Measurements from ENCODE around the gene CLK2. TPM values are rescaled to one million over a fixed set of nuclear protein-coding genes. Genes with fewer than 3 reads are reported as not detected.
A peak's percentile ranks its signal among the peaks of the same experiment; 100 is the strongest.

The CLK2 gene
- total RNA-seq, 2 experiments from 2014 or later: 78.0 to 82.0 TPM

GRCh38 chr1:155277070-155277901 is 4.0 kb upstream of the CLK2 start, which contains the start of gene HCN3:
TSS of gene HCN3 (plus strand) at chr1:155277463. CDS start at chr1:155277591, 128 bp downstream.
- H3K36me3 Mint-ChIP-seq (ENCODE audit: low read depth): peaks cover 8% of the 10 kb centered on the region
- H3K4me1 Mint-ChIP-seq: peaks cover 31% of the 10 kb centered on the region
- peak; percentile 93 for DNase-seq
- H3K9me3 Mint-ChIP-seq: no peaks in the 10 kb centered on the region
- H3K27ac Mint-ChIP-seq: no peak within 1 kb of the TSS
- POLR2A ChIA-PET: interaction anchor here (0.7 to 1.5 kb wide), 4 partner anchors 22 to 44 kb away, joined by 3 to 4 read pairs (median 3); partner anchors contain the start of genes FDPS and RUSC1
- CTCF ChIA-PET: interaction anchor here (0.7 to 1.4 kb wide), 5 partner anchors 25 to 404 kb away, joined by 3 to 6 read pairs (median 4); partner anchors contain the start of genes KRTCAP2 and RUSC1
- peaks cover 4% of the 10 kb centered on the region for H3K27me3 Mint-ChIP-seq
- peak within 1 kb of the TSS; percentile 56 for H3K4me3 Mint-ChIP-seq

GRCh38 chr1:155272466-155273342 is 600 bp downstream of the CLK2 start:
- CTCF ChIA-PET: interaction anchor here (0.7 to 2.6 kb wide), 6 partner anchors 9 to 157 kb away, joined by 3 to 29 read pairs (median 8); partner anchors contain the start of genes KRTCAP2 and SCAMP3
- H3K9me3 Mint-ChIP-seq: no peaks in the 10 kb centered on the region
- DNase-seq: no peak
- H3K27ac Mint-ChIP-seq: peak overlapping the region; percentile 90
- peaks cover 44% of the 10 kb centered on the region for H3K4me1 Mint-ChIP-seq
- H3K36me3 Mint-ChIP-seq (ENCODE audit: low read depth): peaks cover 46% of the 10 kb centered on the region
- peak overlapping the region; percentile 98 for H3K4me3 Mint-ChIP-seq
- no peaks in the 10 kb centered on the region for H3K27me3 Mint-ChIP-seq
- POLR2A ChIA-PET: interaction anchor here (0.8 to 3.2 kb wide), 19 partner anchors 11 to 100 kb away, joined by 3 to 57 read pairs (median 6); partner anchors contain the start of genes ENTREP3, FDPS, KRTCAP2 and SCAMP3

GRCh38 chr1:155269381-155269780 is 3.9 kb downstream of the CLK2 start:
- Mint-ChIP-seq H3K27ac (no peak overlapping the region), H3K27me3 (no peaks in the 10 kb centered on the region), H3K4me3 (no peak overlapping the region), H3K36me3 (ENCODE audit: low read depth) (peaks cover 76% of the 10 kb centered on the region), H3K4me1 (peaks cover 31% of the 10 kb centered on the region), H3K9me3 (no peaks in the 10 kb centered on the region)
- POLR2A ChIA-PET: interaction anchor here (0.7 to 1.4 kb wide), 2 partner anchors 24 to 1059 kb away, joined by 3 read pairs; no protein-coding TSS in a partner anchor
- DNase-seq: no peak
- CTCF ChIA-PET: interaction anchor here (1.7 kb wide), 1 partner anchor 18 kb away, joined by 5 read pairs; no protein-coding TSS in a partner anchor

DNA sequence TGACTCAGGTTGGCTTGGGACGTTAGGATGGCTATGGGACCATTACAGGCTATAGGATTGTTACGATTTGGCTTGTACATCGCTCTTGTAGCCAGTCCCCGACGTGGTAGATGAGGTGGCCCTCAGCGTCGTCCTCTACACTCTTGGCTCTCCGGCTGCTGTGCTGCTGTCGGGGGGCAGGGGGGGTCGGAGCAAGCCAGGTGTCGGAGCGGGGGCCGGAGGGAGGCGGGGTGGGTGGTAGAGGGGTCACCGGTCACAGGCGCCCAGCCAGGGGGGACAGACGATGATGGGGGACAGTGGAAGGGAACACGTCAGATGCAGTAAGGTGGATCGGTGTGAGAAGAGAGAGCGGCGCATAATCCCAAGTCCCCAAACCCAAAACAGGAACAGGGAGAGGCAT is 4.7 kb downstream of the CLK2 start:
- Mint-ChIP-seq H3K27me3 (no peaks in the 10 kb centered on the region), H3K36me3 (ENCODE audit: low read depth) (peaks cover 84% of the 10 kb centered on the region), H3K4me3 (no peak overlapping the region), H3K9me3 (no peaks in the 10 kb centered on the region), H3K4me1 (peaks cover 29% of the 10 kb centered on the region), H3K27ac (no peak overlapping the region)
- no peak for DNase-seq
- ChIA-PET CTCF (no interaction called here), POLR2A (interaction anchor here (1.4 kb wide), 1 partner anchor 23 kb away, joined by 3 read pairs; no protein-coding TSS in a partner anchor)

- ChIA-PET CTCF (interaction anchor here (1.4 to 3.4 kb wide), 2 partner anchors 11 to 17 kb away, joined by 5 to 29 read pairs; no protein-coding TSS in a partner anchor), POLR2A (interaction anchor here (1.1 to 1.7 kb wide), 2 partner anchors 17 to 23 kb away, joined by 3 to 4 read pairs; no protein-coding TSS in a partner anchor)
- H3K4me3 Mint-ChIP-seq: no peak overlapping the region
- H3K36me3 Mint-ChIP-seq (ENCODE audit: low read depth): peaks cover 88% of the 10 kb centered on the region
- peaks cover 34% of the 10 kb centered on the region for H3K4me1 Mint-ChIP-seq
- H3K27ac Mint-ChIP-seq: no peak overlapping the region
- DNase-seq: no peak
- H3K27me3 Mint-ChIP-seq: no peaks in the 10 kb centered on the region
- H3K9me3 Mint-ChIP-seq: no peaks in the 10 kb centered on the region
Observed at GRCh38 chr1:155267373-155267772, 5.9 kb downstream of the CLK2 start.

DNA sequence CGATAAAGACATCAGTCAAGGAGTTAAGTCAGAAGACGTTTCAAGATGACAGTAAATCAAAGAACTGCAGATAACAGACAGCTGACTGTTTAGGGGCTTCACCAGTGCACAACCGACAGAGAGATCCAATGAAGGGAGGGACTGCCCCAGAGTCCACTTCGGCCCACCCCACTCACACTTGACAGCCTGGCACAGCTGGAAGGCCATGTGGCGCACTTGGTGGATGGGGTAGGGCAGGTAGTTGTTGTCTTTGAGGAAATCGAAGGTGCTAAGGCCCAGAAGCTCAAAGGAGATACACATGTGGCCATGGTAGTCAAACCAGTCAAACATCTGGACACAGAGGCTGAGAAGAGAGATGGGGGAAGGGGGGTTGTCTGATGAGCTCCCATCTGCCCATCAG is 6.8 kb downstream of the CLK2 start:
- no peak for DNase-seq
- CTCF ChIA-PET: interaction anchor here (1.4 to 3.4 kb wide), 3 partner anchors 10 to 57 kb away, joined by 5 to 29 read pairs (median 5); no protein-coding TSS in a partner anchor
- Mint-ChIP-seq H3K27me3 (no peaks in the 10 kb centered on the region), H3K4me3 (no peak overlapping the region), H3K4me1 (peaks cover 36% of the 10 kb centered on the region), H3K27ac (no peak overlapping the region), H3K36me3 (ENCODE audit: low read depth) (peaks cover 93% of the 10 kb centered on the region), H3K9me3 (no peaks in the 10 kb centered on the region)
- POLR2A ChIA-PET: interaction anchor here (1.7 kb wide), 1 partner anchor 22 kb away, joined by 4 read pairs; no protein-coding TSS in a partner anchor

GRCh38 chr1:155263067-155263466 is 10.2 kb downstream of the CLK2 start:
- ChIA-PET POLR2A (interaction anchor here (4.2 kb wide), 1 partner anchor 9 kb away, joined by 57 read pairs; the partner anchor contains the start of gene CLK2), CTCF (interaction anchor here (1.0 to 1.8 kb wide), 2 partner anchors 10 to 12 kb away, joined by 3 to 12 read pairs; partner anchors contain the start of gene CLK2)
- H3K36me3 Mint-ChIP-seq (ENCODE audit: low read depth): peaks cover 84% of the 10 kb centered on the region
- H3K4me3 Mint-ChIP-seq: peak overlapping the region; percentile 1
- H3K9me3 Mint-ChIP-seq: no peaks in the 10 kb centered on the region
- no peaks in the 10 kb centered on the region for H3K27me3 Mint-ChIP-seq
- H3K27ac Mint-ChIP-seq: peak overlapping the region; percentile 91
- DNase-seq: no peak
- peaks cover 43% of the 10 kb centered on the region for H3K4me1 Mint-ChIP-seq

- peak within 1 kb of the TSS; percentile 98 for H3K4me3 Mint-ChIP-seq
- ChIA-PET POLR2A (interaction anchor here (0.8 to 4.2 kb wide), 14 partner anchors 8 to 347 kb away, joined by 3 to 57 read pairs (median 6); partner anchors contain the start of genes CLK2, FDPS and KRTCAP2), CTCF (interaction anchor here (0.6 to 5.1 kb wide), 7 partner anchors 10 to 174 kb away, joined by 3 to 91 read pairs (median 4); partner anchors contain the start of genes CLK2 and THBS3)
- H3K9me3 Mint-ChIP-seq: no peaks in the 10 kb centered on the region
- H3K27me3 Mint-ChIP-seq: no peaks in the 10 kb centered on the region
- peaks cover 80% of the 10 kb centered on the region for H3K36me3 Mint-ChIP-seq (ENCODE audit: low read depth)
- peak; percentile 90 for DNase-seq
- H3K4me1 Mint-ChIP-seq: peaks cover 44% of the 10 kb centered on the region
- peak within 1 kb of the TSS; percentile 91 for H3K27ac Mint-ChIP-seq
Observed at GRCh38 chr1:155261852-155262673, 11.2 kb downstream of the CLK2 start, which contains the start of gene SCAMP3. TSS of gene SCAMP3 (minus strand) at chr1:155262360. CDS start at chr1:155262151, 209 bp downstream.

GRCh38 chr1:155261493-155261851 is 11.8 kb downstream of the CLK2 start:
- H3K9me3 Mint-ChIP-seq: no peaks in the 10 kb centered on the region
- ChIA-PET CTCF (interaction anchor here (0.6 to 5.1 kb wide), 6 partner anchors 11 to 84 kb away, joined by 3 to 91 read pairs (median 6); partner anchors contain the start of gene CLK2), POLR2A (interaction anchor here (0.8 to 4.2 kb wide), 14 partner anchors 9 to 348 kb away, joined by 3 to 57 read pairs (median 6); partner anchors contain the start of genes CLK2, FDPS and KRTCAP2)
- peak; percentile 25 for DNase-seq
- H3K4me1 Mint-ChIP-seq: peaks cover 50% of the 10 kb centered on the region
- H3K4me3 Mint-ChIP-seq: peak overlapping the region; percentile 98
- H3K27ac Mint-ChIP-seq: peak overlapping the region; percentile 91
- H3K27me3 Mint-ChIP-seq: no peaks in the 10 kb centered on the region
- peaks cover 80% of the 10 kb centered on the region for H3K36me3 Mint-ChIP-seq (ENCODE audit: low read depth)

DNA sequence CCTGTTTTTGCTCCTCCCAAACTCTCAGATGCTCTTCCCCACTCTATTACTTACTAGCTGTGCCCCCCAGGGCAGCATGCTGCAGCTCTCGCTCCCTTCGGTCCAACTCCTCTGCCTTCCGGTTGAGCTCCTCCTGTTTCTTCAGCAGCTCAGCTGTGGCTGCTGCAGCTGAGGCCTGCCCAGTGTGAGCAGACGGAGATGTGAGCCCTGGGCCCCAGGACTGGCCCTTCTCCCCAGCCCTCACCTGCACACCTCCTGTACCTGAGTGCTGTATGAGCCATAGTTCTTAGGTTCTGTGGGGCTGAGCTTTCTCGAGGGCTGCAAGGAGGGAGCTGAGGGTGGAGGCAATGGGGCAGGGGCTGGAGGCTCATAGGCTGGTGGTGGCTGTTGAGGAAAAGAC is 13.0 kb downstream of the CLK2 start:
- H3K27ac Mint-ChIP-seq: peak overlapping the region; percentile 25
- ChIA-PET POLR2A (interaction anchor here (0.6 to 4.2 kb wide), 7 partner anchors 10 to 362 kb away, joined by 3 to 57 read pairs (median 4); partner anchors contain the start of genes CLK2, KRTCAP2 and RUSC1), CTCF (interaction anchor here (5.1 kb wide), 1 partner anchor 10 kb away, joined by 91 read pairs; no protein-coding TSS in a partner anchor)
- no peaks in the 10 kb centered on the region for H3K27me3 Mint-ChIP-seq
- peak overlapping the region; percentile 98 for H3K4me3 Mint-ChIP-seq
- DNase-seq: no peak
- H3K36me3 Mint-ChIP-seq (ENCODE audit: low read depth): peaks cover 72% of the 10 kb centered on the region
- peaks cover 53% of the 10 kb centered on the region for H3K4me1 Mint-ChIP-seq
- H3K9me3 Mint-ChIP-seq: no peaks in the 10 kb centered on the region
